Ovary (tissue), 9 donors: ENCODE data around the gene TFDP3. TPM values are rescaled to one million over a fixed set of nuclear protein-coding genes. Genes with fewer than 3 reads are reported as not detected.

ENCODE experiments used
- DNase-seq, 5 donors: peaks; one replicate each; pipeline ENCODE4 v3.0.0-alpha.2; 2019 to 2020
- H3K27ac ChIP-seq, 2 donors: fragments of 200-600 bp; one replicate each; pipeline versions ENCODE4 v1.5.1 to v1.8.0; 2019 to 2022
- H3K27me3 ChIP-seq: fragments of 200-600 bp; one replicate; pipeline ENCODE4 v1.8.0; 2022
- H3K36me3 ChIP-seq: fragments of 200-600 bp; sonication (generic); one replicate; pipeline ENCODE4 v1.5.1; 2019
- H3K4me1 ChIP-seq: one replicate; pipeline ENCODE4 v1.8.1; 2013; ENCODE audit warnings: mild to moderate bottlenecking, moderate library complexity; ENCODE audit not compliant: insufficient read depth
- H3K4me3 ChIP-seq: fragments of 200-600 bp; sonication (generic); one replicate; pipeline ENCODE4 v1.5.1; 2017
- H3K9me3 ChIP-seq, 2 donors: fragments of 200-600 bp in 1 of 2; sonication (generic) in 1 of 2; one replicate each; pipeline versions ENCODE4 v1.5.1 to v1.8.1; 2013 to 2019; ENCODE audit warnings: mild to moderate bottlenecking in 1 of 2, moderate library complexity in 1 of 2
- CTCF ChIP-seq, 3 donors: fragments of 450-650 bp in 2 of 3; fragments of 200-600 bp in 1 of 3; IDR thresholded peaks; one replicate each; pipeline versions ENCODE4 v1.5.1 to v1.8.0; 2016 to 2022; ENCODE audit warnings: antibody characterized with exemption in 3 of 3, mild to moderate bottlenecking in 1 of 3
- EP300 ChIP-seq: sonication (generic); formaldehyde crosslinking; IDR thresholded peaks from one replicate; pipeline ENCODE4 v1.6.1; 2017; ENCODE audit warnings: antibody characterized with exemption
- POLR2A ChIP-seq: fragments of 450-650 bp; IDR thresholded peaks from one replicate; pipeline ENCODE4 v1.6.1; 2017; ENCODE audit warnings: antibody characterized with exemption, mild to moderate bottlenecking, moderate library complexity
- WGBS, 3 donors: extraction: QIAGEN DNeasy Blood & Tissue Kit in 1 of 3; methylation state at CpG; one replicate each; pipeline versions ENCODE4 v1.1.5 to v1.1.7; 2013 to 2017; 5-methylcytosine and 5-hydroxymethylcytosine counted together
- intact Hi-C, 4 donors: fragments of 100-400 bp; cut with DNase I; formaldehyde crosslinking; loops; one replicate each; pipeline versions ENCODE4 v1.11.0 to v1.15.1; 2022 to 2023
- polyA plus RNA-seq, 2 donors: library from polyadenylated mRNA; stranded (reverse); fragments of 200-250 nt in 1 of 2; fragments of 350-450 nt in 1 of 2; fragmentation: Illumina TruSeq in 1 of 2; extraction: RNeasy Lipid Tissue Mini Kit (QIAGEN cat#74804) in 1 of 2; gene quantifications; one replicate each; pipeline ENCODE4 v1.2.3, GENCODE V29; 2013 to 2014
- total RNA-seq, 7 donors: library from RNA; depleted of rRNA in 2 of 7; stranded (reverse); fragments of >200 nt in 2 of 7; fragmentation: NEBNext Ultra II Directional in 3 of 7; extraction: Animal tissue kit (Norgen Biotek cat#: 25700) in 3 of 7; gene quantifications; one replicate each; pipeline versions ENCODE4 v1.1.0 to v1.2.4, GENCODE V29; 2016 to 2023
- donor health status: DM: no; HTN: no; CAD: no; lungs with moderate emphysema.
- donor health status: DM: no; HTN: no; CAD: no.
- donor health status: Bipolar disorder and iron deficiency.
- donor health status: DM: yes; HTN: yes; CAD: no.
- donor health status: DM: no; HTN: no; CAD: no.
- donor health status: DM: yes; HTN: yes; CAD: no.

Gene TFDP3
- total and polyA plus RNA-seq, 9 donors = not detected

DNA sequence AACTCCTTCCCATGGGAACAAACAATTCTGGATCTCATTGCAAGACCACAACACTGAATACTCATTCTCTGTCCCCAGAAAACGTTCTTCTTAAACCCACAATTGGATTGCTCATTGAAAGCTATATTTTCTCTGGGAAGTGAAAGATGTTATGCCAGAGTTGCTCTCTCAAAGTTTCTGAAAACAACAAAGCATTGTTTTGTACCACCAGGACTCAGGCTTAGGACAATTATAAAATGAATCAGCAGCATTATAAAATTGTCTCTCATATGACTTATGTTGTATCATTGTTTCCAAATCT, 26.5 kb downstream of the TFDP3 start:
- H3K4me1 ChIP-seq = no peaks in the 10 kb centered on the region
- no peaks in the 10 kb centered on the region for H3K9me3 ChIP-seq
- no peaks in the 10 kb centered on the region for H3K27me3 ChIP-seq
- DNase-seq = no peak
- intact Hi-C loops = no loop called here
- 10 to 28% (median 12%) methylated on average over 1 of the region's 1 CpG for WGBS, 3 donors
- H3K27ac ChIP-seq = no peak overlapping the region
- TF ChIP-seq CTCF (IDR thresholded peaks at IDR 0.05) (no peak), POLR2A (no peak), EP300 (no peak)
- H3K36me3 ChIP-seq = no peaks in the 10 kb centered on the region
- H3K4me3 ChIP-seq = no peak overlapping the region

DNA sequence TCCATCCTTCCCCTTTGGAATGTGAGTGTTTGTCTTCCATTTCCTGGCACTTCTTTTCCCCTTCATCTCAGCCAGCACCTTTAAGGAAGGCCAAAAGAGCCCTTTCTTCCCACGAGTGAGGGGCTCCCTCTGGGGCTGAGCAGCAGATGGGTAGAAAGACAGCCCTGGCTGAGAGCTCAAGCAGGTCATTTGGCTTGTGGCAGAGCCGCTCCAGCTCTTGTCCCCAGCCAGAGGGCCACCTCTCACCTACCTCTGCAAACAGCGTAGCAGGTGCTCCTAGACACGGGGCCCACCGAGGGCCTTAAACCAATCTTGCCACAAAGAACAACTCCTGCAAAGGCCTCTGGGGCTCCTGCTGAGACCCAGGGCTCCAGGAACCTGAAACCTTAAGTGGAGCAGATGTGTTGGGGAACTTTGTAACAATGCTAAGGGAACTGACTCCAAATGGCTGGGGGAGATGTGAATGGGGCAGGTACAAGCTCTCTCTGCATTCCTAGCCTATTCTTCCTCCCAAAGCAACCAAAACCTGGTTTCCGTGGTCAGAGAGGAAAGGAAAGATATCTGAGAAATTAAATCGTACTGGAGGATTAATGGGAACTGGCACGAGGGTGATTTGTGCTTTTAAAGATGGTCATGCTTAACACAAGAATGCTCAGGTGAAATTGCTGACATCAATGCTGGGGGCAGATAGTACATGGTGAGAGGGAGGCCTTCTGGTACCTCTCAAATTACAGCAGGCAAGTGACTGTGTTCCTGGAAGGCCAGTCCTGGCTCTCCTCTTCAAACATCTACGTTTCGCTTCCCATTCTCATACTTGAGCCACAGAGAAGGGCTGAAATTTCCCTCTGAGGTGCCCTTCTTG, 27.0 kb downstream of the TFDP3 start:
- H3K4me3 ChIP-seq = no peak overlapping the region
- TF ChIP-seq EP300 = no peak
- DNase-seq = no peak
- intact Hi-C loops = no loop called here
- no peaks in the 10 kb centered on the region for H3K27me3 ChIP-seq
- no peak overlapping the region for H3K27ac ChIP-seq
- H3K9me3 ChIP-seq = no peaks in the 10 kb centered on the region
- no peaks in the 10 kb centered on the region for H3K4me1 ChIP-seq
- 70 to 75% (median 73%) methylated on average over 10 of the region's 10 CpGs for WGBS, 3 donors
- H3K36me3 ChIP-seq = no peaks in the 10 kb centered on the region

DNA sequence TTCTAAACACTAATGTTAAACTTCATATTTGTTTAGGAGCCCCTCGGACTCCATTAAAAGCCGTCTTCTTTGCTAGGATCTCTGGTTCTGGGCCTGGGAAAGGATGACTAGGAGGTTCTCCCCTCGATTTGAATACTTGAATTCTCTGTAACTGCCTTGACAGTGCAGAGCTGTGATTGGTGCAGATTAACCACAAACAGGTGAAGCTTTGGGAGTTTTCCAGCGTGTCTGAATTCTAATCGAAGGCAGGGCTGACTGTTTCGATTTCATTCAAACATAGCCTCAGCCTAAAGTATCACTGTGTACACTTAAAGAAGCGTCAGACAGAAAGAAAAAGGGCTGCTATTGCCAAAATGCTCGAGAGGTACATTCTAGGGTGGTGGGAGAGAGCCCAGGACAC, 29.0 kb downstream of the TFDP3 start:
- no peaks in the 10 kb centered on the region for H3K36me3 ChIP-seq
- DNase-seq = no peak
- intact Hi-C loops = no loop called here
- H3K4me3 ChIP-seq = no peak overlapping the region
- 42 to 51% (median 48%) methylated on average over 8 of the region's 8 CpGs for WGBS, 3 donors
- no peaks in the 10 kb centered on the region for H3K27me3 ChIP-seq
- no peak overlapping the region for H3K27ac ChIP-seq
- no peak for TF ChIP-seq EP300
- no peak for TF ChIP-seq POLR2A
- no peak for TF ChIP-seq CTCF (IDR thresholded peaks at IDR 0.05)
- H3K9me3 ChIP-seq = no peaks in the 10 kb centered on the region
- no peaks in the 10 kb centered on the region for H3K4me1 ChIP-seq

DNA sequence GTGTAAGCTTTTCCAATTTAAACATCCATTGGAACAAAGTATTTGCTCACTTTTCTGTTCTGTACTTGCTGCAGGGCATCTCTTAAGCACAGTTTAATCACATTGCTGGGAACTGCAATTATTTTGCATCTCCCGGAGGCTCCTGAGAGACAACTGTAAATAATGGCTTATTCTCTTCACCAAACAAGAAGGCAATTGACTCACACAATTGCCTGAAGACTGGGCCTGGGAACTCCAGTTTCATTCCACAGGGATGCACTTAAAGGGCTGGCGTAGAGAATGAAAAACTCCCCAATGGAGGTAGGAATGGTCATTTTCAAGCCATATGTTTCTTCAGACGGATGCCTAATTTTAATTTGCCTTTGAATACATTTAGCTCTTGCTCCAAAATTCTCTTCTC, 29.5 kb downstream of the TFDP3 start:
- Histone ChIP-seq H3K27ac (no peak overlapping the region), H3K36me3 (no peaks in the 10 kb centered on the region), H3K27me3 (no peaks in the 10 kb centered on the region), H3K4me3 (no peak overlapping the region), H3K4me1 (no peaks in the 10 kb centered on the region), H3K9me3 (no peaks in the 10 kb centered on the region)
- DNase-seq = no peak
- WGBS, 3 donors = 50 to 65% (median 57%) methylated on average over 3 of the region's 3 CpGs
- intact Hi-C loops = no loop called here
- no peak for TF ChIP-seq CTCF (IDR thresholded peaks at IDR 0.05)
- TF ChIP-seq EP300 = no peak
- TF ChIP-seq POLR2A = no peak

DNA sequence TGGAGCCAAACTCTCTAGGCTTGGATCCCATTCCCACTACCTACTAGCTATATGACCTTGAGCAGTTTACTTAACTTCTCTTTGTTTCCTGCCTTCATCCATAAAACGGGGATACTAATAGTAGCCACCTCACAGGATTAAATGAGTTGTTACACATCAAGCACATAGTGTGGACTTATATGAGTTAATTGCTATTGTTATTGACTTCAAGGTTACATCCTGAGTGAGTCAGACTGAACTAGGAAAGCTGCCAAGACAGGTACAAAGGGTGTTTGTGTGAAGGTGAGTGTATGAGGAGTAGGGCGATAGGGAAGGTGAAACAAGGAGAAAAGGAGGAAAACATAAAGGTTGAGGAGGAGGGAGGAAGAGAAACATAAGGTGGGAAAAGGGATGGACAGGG, 32.2 kb downstream of the TFDP3 start:
- H3K27ac ChIP-seq = no peak overlapping the region
- H3K9me3 ChIP-seq = no peaks in the 10 kb centered on the region
- H3K27me3 ChIP-seq = no peaks in the 10 kb centered on the region
- TF ChIP-seq EP300 = no peak
- no peak for TF ChIP-seq POLR2A
- no peak for TF ChIP-seq CTCF (IDR thresholded peaks at IDR 0.05)
- no peak for DNase-seq
- no peaks in the 10 kb centered on the region for H3K36me3 ChIP-seq
- intact Hi-C loops = no loop called here
- 64 to 69% (median 65%) methylated on average over 2 of the region's 2 CpGs for WGBS, 3 donors
- H3K4me1 ChIP-seq = no peaks in the 10 kb centered on the region
- no peak overlapping the region for H3K4me3 ChIP-seq
